K562 (cell line): Measurements from ENCODE around the gene TLNRD1. TPM values are rescaled to one million over a fixed set of nuclear protein-coding genes. Genes with fewer than 3 reads are reported as not detected.

Source experiments
- CBX2 ChIP-seq: fragments of 200-600 bp; sonication (generic); IDR thresholded peaks from one replicate; pipeline ENCODE4 v1.6.1; 2012; ENCODE audit warnings: mild to moderate bottlenecking, low read length, inconsistent platforms; ENCODE audit not compliant: insufficient read depth, poor library complexity, severe bottlenecking
- CHD4 ChIP-seq: fragments of 200-600 bp; sonication (generic); IDR thresholded peaks from 3 replicates; pipeline ENCODE4 v1.6.1; 2012; ENCODE audit warnings: low read depth, mild to moderate bottlenecking, mixed read lengths, low read length, inconsistent platforms; ENCODE audit not compliant: insufficient read depth, insufficient replicate concordance, poor library complexity, severe bottlenecking
- ILK ChIP-seq: fragments of 450-650 bp; IDR thresholded peaks from 2 replicates; pipeline ENCODE4 v1.6.1; 2016; ENCODE audit warnings: missing genetic modification characterization, low read depth, mild to moderate bottlenecking, missing compliant biosample characterization, moderate library complexity, borderline replicate concordance
- MCM5 ChIP-seq: fragments of 450-650 bp; IDR thresholded peaks from 2 replicates; pipeline ENCODE4 v1.6.1; 2016; ENCODE audit warnings: low read depth
- MECOM ChIP-seq: fragments of 250-450 bp; sonication (Bioruptor Pico); IDR thresholded peaks from 2 replicates; pipeline ENCODE4 v1.8.0; 2022; ENCODE audit warnings: inconsistent platforms
- NFYB ChIP-seq: IDR thresholded peaks from 2 replicates; pipeline ENCODE4 v1.6.1; 2011; ENCODE audit warnings: mild to moderate bottlenecking, moderate library complexity; ENCODE audit not compliant: insufficient read length; ENCODE audit errors: extremely low read depth
- RAD51 ChIP-seq: fragments of 450-650 bp; IDR thresholded peaks from 2 replicates; pipeline ENCODE4 v1.7.1; 2016; ENCODE audit warnings: low read depth, mild to moderate bottlenecking, borderline replicate concordance
- RBM25 ChIP-seq: fragments of 200-400 bp; formaldehyde crosslinking; IDR thresholded peaks from 2 replicates; pipeline ENCODE4 v1.6.1; 2018; ENCODE audit warnings: low read length, low read depth, moderate library complexity; ENCODE audit not compliant: severe bottlenecking
- RREB1 ChIP-seq: fragments of 250-450 bp; sonication (Bioruptor Pico); IDR thresholded peaks from 2 replicates; pipeline ENCODE4 v1.4.0; 2020
- USF1 ChIP-seq: sonication (generic); formaldehyde crosslinking; IDR thresholded peaks from 2 replicates; pipeline ENCODE4 v1.9.0; 2022; ENCODE audit warnings: mild to moderate bottlenecking, missing genetic modification reagents
- ZNF561 ChIP-seq: fragments of 450-650 bp; formaldehyde crosslinking; conservative IDR thresholded peaks from 2 replicates; pipeline ENCODE4 v1.4.0; 2020; ENCODE audit warnings: mild to moderate bottlenecking, moderate library complexity
- polyA plus RNA-seq, 8 experiments: library from polyadenylated mRNA; depleted of rRNA in 4 of 8; stranded (reverse) in 5 of 8; unstranded in 3 of 8; fragments of >200 nt; fragmentation: Nextera tagmentation in 2 of 8; fragmentation: Illumina TruSeq in 1 of 8; extraction: Ambion mirVana in 2 of 8; extraction: Trizol in 1 of 8; gene quantifications; 2 replicates each; pipeline versions ENCODE4 v1.2.1 to v1.2.3, GENCODE V29; 2011 to 2014; ENCODE audit warnings: inconsistent platforms in 1 of 8, missing spikeins in 1 of 8
- total RNA-seq, 7 experiments: library from RNA; depleted of rRNA in 6 of 7; stranded (reverse); fragments of >200 nt in 6 of 7; fragmentation: Illumina TruSeq in 2 of 7; extraction: Trizol in 2 of 7; gene quantifications; 2 replicates each; pipeline versions ENCODE4 v1.2.1 to v1.2.3, GENCODE V29; 2011 to 2021; ENCODE audit warnings: low replicate concordance in 1 of 7

Gene TLNRD1
- total and polyA plus RNA-seq, 9 of the 15 experiments (the other 6 are each of a cell fraction or from before 2014, with no cell fraction given): 1.1 to 33.1 (median 5.7) TPM

- TF ChIP-seq RREB1 (CRISPR knock-in tag) (no peak), NFYB (peak; percentile 93), RBM25 (peak; percentile 81), MECOM (CRISPR knock-in tag) (no peak), RAD51 (peak; percentile 68), USF1 (peak; percentile 82), CHD4 (no peak), MCM5 (no peak), ILK (tag) (no peak), ZNF561 (CRISPR knock-in tag) (no peak), CBX2 (no peak)
These were observed 2.5 kb upstream of the TLNRD1 start (continued) for GRCh38 chr15:80998251-80998650.
